Measurements from ENCODE around the gene CYP4F3.
A peak's percentile ranks its signal among the peaks of the same experiment; 100 is the strongest.
"Not testable (repeated sequence)": the region's sequence is repeated elsewhere in the genome, so short reads cannot be mapped to it uniquely, and the experiment has no call there.

The CYP4F3 gene

GRCh38 chr19:15640294-15640903 is at the start of gene CYP4F3:
Gene CYP4F3 (plus strand): TSS chr19:15640897. CDS start chr19:15641416, 519 bp downstream.
- no peaks in the 10 kb centered on the region for H3K9me3 ChIP-seq
- H3K27me3 ChIP-seq (ENCODE audit: low read depth): no peaks in the 10 kb centered on the region
- DNase-seq (ENCODE audit: low spot score in 2 of 2): peak in 1 of 2 experiments; percentile 48
- H3K4me1 ChIP-seq: no peaks in the 10 kb centered on the region
- no peak within 1 kb of the TSS for H3K4me3 ChIP-seq
- no peaks in the 10 kb centered on the region for H3K36me3 ChIP-seq (replicated peaks)
- in situ Hi-C loops (cut with MboI; ENCODE audit: low sequenced_read_pairs): no loop called here

- H3K9me3 ChIP-seq: no peaks in the 10 kb centered on the region; the same call in 1 of the 2 replicates
- no peak overlapping the region for H3K4me3 ChIP-seq
- no peaks in the 10 kb centered on the region for H3K4me1 ChIP-seq
- in situ Hi-C loops (cut with MboI; ENCODE audit: low sequenced_read_pairs): no loop called here
- no peak for DNase-seq (ENCODE audit: low spot score in 2 of 2)
- H3K27me3 ChIP-seq (ENCODE audit: low read depth): no peaks in the 10 kb centered on the region
- no peaks in the 10 kb centered on the region for H3K36me3 ChIP-seq (replicated peaks)
Observed at GRCh38 chr19:15591796-15592195, 48.9 kb upstream of the CYP4F3 start.

- H3K9me3 ChIP-seq; in situ Hi-C loops (cut with MboI; ENCODE audit: low sequenced_read_pairs); DNase-seq (ENCODE audit: low spot score in 2 of 2); H3K4me3 ChIP-seq; H3K27me3 ChIP-seq (ENCODE audit: low read depth); H3K36me3 ChIP-seq (replicated peaks); H3K4me1 ChIP-seq: not testable (repeated sequence)
Observed at GRCh38 chr19:15592506-15592905, 48.2 kb upstream of the CYP4F3 start.

GRCh38 chr19:15593766-15594165 is 46.9 kb upstream of the CYP4F3 start:
- H3K36me3 ChIP-seq (replicated peaks); DNase-seq (ENCODE audit: low spot score in 2 of 2); H3K4me3 ChIP-seq; H3K27me3 ChIP-seq (ENCODE audit: low read depth); H3K9me3 ChIP-seq; in situ Hi-C loops (cut with MboI; ENCODE audit: low sequenced_read_pairs); H3K4me1 ChIP-seq: not testable (repeated sequence)

GRCh38 chr19:15595069-15595468 is 45.6 kb upstream of the CYP4F3 start:
- no peaks in the 10 kb centered on the region for H3K36me3 ChIP-seq (replicated peaks)
- no peaks in the 10 kb centered on the region for H3K4me1 ChIP-seq
- no peaks in the 10 kb centered on the region for H3K27me3 ChIP-seq (ENCODE audit: low read depth)
- in situ Hi-C loops (cut with MboI; ENCODE audit: low sequenced_read_pairs): no loop called here
- no peak for DNase-seq (ENCODE audit: low spot score in 2 of 2)
- H3K9me3 ChIP-seq: no peaks in the 10 kb centered on the region; the same call in 1 of the 2 replicates
- no peak overlapping the region for H3K4me3 ChIP-seq

- DNase-seq (ENCODE audit: low spot score in 2 of 2); H3K9me3 ChIP-seq; H3K36me3 ChIP-seq (replicated peaks); in situ Hi-C loops (cut with MboI; ENCODE audit: low sequenced_read_pairs); H3K4me3 ChIP-seq; H3K4me1 ChIP-seq; H3K27me3 ChIP-seq (ENCODE audit: low read depth): not testable (repeated sequence)
Observed at GRCh38 chr19:15607978-15608925, 32.4 kb upstream of the CYP4F3 start.

GRCh38 chr19:15609261-15609660 is 31.4 kb upstream of the CYP4F3 start:
- no peak for DNase-seq (ENCODE audit: low spot score in 2 of 2)
- no peaks in the 10 kb centered on the region for H3K4me1 ChIP-seq
- H3K27me3 ChIP-seq (ENCODE audit: low read depth): no peaks in the 10 kb centered on the region
- no peak overlapping the region for H3K4me3 ChIP-seq
- no peaks in the 10 kb centered on the region for H3K36me3 ChIP-seq (replicated peaks)
- no peaks in the 10 kb centered on the region for H3K9me3 ChIP-seq
- in situ Hi-C loops (cut with MboI; ENCODE audit: low sequenced_read_pairs): no loop called here

GRCh38 chr19:15612342-15612741 is 28.4 kb upstream of the CYP4F3 start:
- Histone ChIP-seq H3K4me1 (no peaks in the 10 kb centered on the region), H3K9me3 (no peaks in the 10 kb centered on the region), H3K4me3 (no peak overlapping the region), H3K27me3 (ENCODE audit: low read depth) (no peaks in the 10 kb centered on the region), H3K36me3 (replicated peaks) (no peaks in the 10 kb centered on the region)
- in situ Hi-C loops (cut with MboI; ENCODE audit: low sequenced_read_pairs): no loop called here
- no peak for DNase-seq (ENCODE audit: low spot score in 2 of 2)

- in situ Hi-C loops (cut with MboI; ENCODE audit: low sequenced_read_pairs): no loop called here
- Histone ChIP-seq H3K36me3 (replicated peaks) (no peaks in the 10 kb centered on the region), H3K9me3 (no peaks in the 10 kb centered on the region), H3K4me3 (no peak overlapping the region), H3K27me3 (ENCODE audit: low read depth) (no peaks in the 10 kb centered on the region), H3K4me1 (no peaks in the 10 kb centered on the region)
- no peak for DNase-seq (ENCODE audit: low spot score in 2 of 2)
Observed at GRCh38 chr19:15613338-15613737, 27.4 kb upstream of the CYP4F3 start.

- in situ Hi-C loops (cut with MboI; ENCODE audit: low sequenced_read_pairs): no loop called here
- Histone ChIP-seq H3K4me1 (no peaks in the 10 kb centered on the region), H3K27me3 (ENCODE audit: low read depth) (no peaks in the 10 kb centered on the region), H3K36me3 (replicated peaks) (no peaks in the 10 kb centered on the region), H3K4me3 (no peak within 1 kb of the TSS), H3K9me3 (no peaks in the 10 kb centered on the region)
- no peak for DNase-seq (ENCODE audit: low spot score in 2 of 2)
Observed at GRCh38 chr19:15614507-15615379, 26.0 kb upstream of the CYP4F3 start, which contains the start of gene CYP4F8. Gene CYP4F8 (plus strand): TSS chr19:15615218. CDS start chr19:15615617, 399 bp downstream.

GRCh38 chr19:15615526-15615925 is 25.2 kb upstream of the CYP4F3 start:
- H3K36me3 ChIP-seq (replicated peaks): no peaks in the 10 kb centered on the region
- H3K27me3 ChIP-seq (ENCODE audit: low read depth): no peaks in the 10 kb centered on the region
- in situ Hi-C loops (cut with MboI; ENCODE audit: low sequenced_read_pairs): no loop called here
- no peaks in the 10 kb centered on the region for H3K4me1 ChIP-seq
- no peaks in the 10 kb centered on the region for H3K9me3 ChIP-seq
- no peak for DNase-seq (ENCODE audit: low spot score in 2 of 2)
- H3K4me3 ChIP-seq: no peak overlapping the region

- DNase-seq (ENCODE audit: low spot score in 2 of 2): no peak
- H3K27me3 ChIP-seq (ENCODE audit: low read depth): no peaks in the 10 kb centered on the region
- no peaks in the 10 kb centered on the region for H3K36me3 ChIP-seq (replicated peaks)
- no peaks in the 10 kb centered on the region for H3K4me1 ChIP-seq
- H3K4me3 ChIP-seq: no peak overlapping the region
- in situ Hi-C loops (cut with MboI; ENCODE audit: low sequenced_read_pairs): no loop called here
- H3K9me3 ChIP-seq: no peaks in the 10 kb centered on the region
Observed at GRCh38 chr19:15616183-15616582, 24.5 kb upstream of the CYP4F3 start.

- no peak for DNase-seq (ENCODE audit: low spot score in 2 of 2)
- H3K27me3 ChIP-seq (ENCODE audit: low read depth): no peaks in the 10 kb centered on the region
- in situ Hi-C loops (cut with MboI; ENCODE audit: low sequenced_read_pairs): no loop called here
- no peak overlapping the region for H3K4me3 ChIP-seq
- no peaks in the 10 kb centered on the region for H3K4me1 ChIP-seq
- no peaks in the 10 kb centered on the region for H3K36me3 ChIP-seq (replicated peaks)
- H3K9me3 ChIP-seq: no peaks in the 10 kb centered on the region
Observed at GRCh38 chr19:15616627-15617270, 23.9 kb upstream of the CYP4F3 start.

All from HAP-1 (cell line).